Heart right ventricle (tissue), 16 donors: ENCODE data around the gene MISP3. TPM values are rescaled to one million over a fixed set of nuclear protein-coding genes. Genes with fewer than 3 reads are reported as not detected.

ENCODE experiments used
- ATAC-seq, 8 donors: fragments of 200-7000 bp; cut with Tn5 transposase; one replicate each; pipeline ENCODE4 v1.9.1; 2020; ENCODE audit warnings: mild to moderate bottlenecking in 8 of 8, moderate library complexity in 8 of 8, moderate number of reproducible peaks in 1 of 8
- DNase-seq, 2 donors: peaks; one replicate each; pipeline ENCODE4 v3.0.0-alpha.2; 2020
- H3K27ac ChIP-seq, 10 donors: fragments of 200-600 bp; sonication (generic) in 2 of 10; one replicate each; pipeline versions ENCODE4 v1.5.0 to v1.8.0; 2020 to 2022; ENCODE audit warnings: mild to moderate bottlenecking in 3 of 10
- H3K27me3 ChIP-seq, 7 donors: fragments of 200-600 bp; one replicate each; pipeline ENCODE4 v1.8.0; 2021 to 2022; ENCODE audit warnings: mild to moderate bottlenecking in 2 of 7
- H3K36me3 ChIP-seq, 9 donors: fragments of 200-600 bp; sonication (generic) in 1 of 9; one replicate each; pipeline versions ENCODE4 v1.5.0 to v1.8.0; 2020 to 2022; ENCODE audit warnings: mild to moderate bottlenecking in 2 of 9
- H3K4me1 ChIP-seq, 9 donors: fragments of 200-600 bp; sonication (generic) in 1 of 9; one replicate each; pipeline versions ENCODE4 v1.5.0 to v1.8.0; 2020 to 2022; ENCODE audit warnings: mild to moderate bottlenecking in 4 of 9
- H3K4me3 ChIP-seq, 10 donors: fragments of 200-600 bp; sonication (generic) in 2 of 10; one replicate each; pipeline versions ENCODE4 v1.5.0 to v1.8.0; 2020 to 2022; ENCODE audit warnings: mild to moderate bottlenecking in 7 of 10, moderate library complexity in 2 of 10
- H3K9me3 ChIP-seq, 11 donors: fragments of 200-600 bp in 10 of 11; sonication (generic) in 2 of 11; one replicate each; pipeline versions ENCODE4 v1.5.0 to v1.8.0; 2013 to 2022; ENCODE audit warnings: mild to moderate bottlenecking in 2 of 11, control low read depth in 1 of 11, moderate library complexity in 1 of 11
- WGBS, 2 donors: extraction: QIAGEN DNeasy Blood & Tissue Kit; methylation state at CpG; one replicate each; pipeline ENCODE4 v1.1.7; 2013; ENCODE audit warnings: inconsistent platforms in 1 of 2; 5-methylcytosine and 5-hydroxymethylcytosine counted together
- intact Hi-C, 10 donors: fragments of 100-400 bp; cut with DNase I; formaldehyde crosslinking; loops; one replicate each; pipeline versions ENCODE4 v1.11.1 to v1.14.2; 2022
- polyA plus RNA-seq, 2 donors: library from polyadenylated mRNA; stranded (reverse); fragments of 200-250 nt; gene quantifications; one replicate each; pipeline ENCODE4 v1.2.3, GENCODE V29; 2013
- total RNA-seq, 10 donors: library from RNA; stranded (reverse); fragmentation: NEBNext Ultra II Directional in 3 of 10; extraction: Animal tissue kit (Norgen Biotek cat#: 25700) in 3 of 10; gene quantifications; one replicate each; pipeline versions ENCODE4 v1.2.1 to v1.2.4, GENCODE V29; 2021 to 2023
- TF ChIP-seq, protein P1 (sequence below), 9 donors: fragments of 200-600 bp; sonication (generic) in 2 of 9; IDR thresholded peaks; one replicate each; pipeline versions ENCODE4 v1.5.0 to v1.8.0; 2021 to 2022; ENCODE audit warnings: antibody characterized with exemption in 9 of 9, mild to moderate bottlenecking in 5 of 9, moderate library complexity in 1 of 9
- donor health status: Arrhythmogenic right ventricular cardiomyopathy.
- donor health status: ischemic (EF 13 %, LVEDD 7.1; RV severe dilation, severe dysfunction).
- donor health status: healthy with polysubstance abuse.
- donor health status: DM: no; HTN: yes; CAD: no.
- donor health status: DM: no; HTN: no; CAD: no.
- donor health status: ischemic (EF 25% LVEDD 6.9; RV normal size, moderate dysfunction).
- donor health status: ischemic (EF 25% LVEDD 5.7; RV mildly dilated, moderate dysfunction).
- donor health status: healthy.
- donor health status: DM: yes; HTN: yes; CAD: no.
- donor health status: Ischemic cardiomyopathy.
- donor health status: ischemic (EF 35%, LVEDD 5.7; RV mildly dilated, moderate dysfunction).
- donor health status: nonischemic (EF 11% LVEDD 7.7; RV severe dilation, severe dysfunction).
- donor health status: DM: yes; HTN: yes; CAD: no.
- donor health status: PGD.
- donor health status: ischemic (EF 29% LVEDD 5.4; RV normal size, mild dysfunction).
- donor health status: nonischemic (EF 23%, LVEDD 6.1; RV moderate dilation, normal function).

The MISP3 gene
- total and polyA plus RNA-seq, 12 donors, result 3.1 to 12.4 (median 5.9) TPM

DNA sequence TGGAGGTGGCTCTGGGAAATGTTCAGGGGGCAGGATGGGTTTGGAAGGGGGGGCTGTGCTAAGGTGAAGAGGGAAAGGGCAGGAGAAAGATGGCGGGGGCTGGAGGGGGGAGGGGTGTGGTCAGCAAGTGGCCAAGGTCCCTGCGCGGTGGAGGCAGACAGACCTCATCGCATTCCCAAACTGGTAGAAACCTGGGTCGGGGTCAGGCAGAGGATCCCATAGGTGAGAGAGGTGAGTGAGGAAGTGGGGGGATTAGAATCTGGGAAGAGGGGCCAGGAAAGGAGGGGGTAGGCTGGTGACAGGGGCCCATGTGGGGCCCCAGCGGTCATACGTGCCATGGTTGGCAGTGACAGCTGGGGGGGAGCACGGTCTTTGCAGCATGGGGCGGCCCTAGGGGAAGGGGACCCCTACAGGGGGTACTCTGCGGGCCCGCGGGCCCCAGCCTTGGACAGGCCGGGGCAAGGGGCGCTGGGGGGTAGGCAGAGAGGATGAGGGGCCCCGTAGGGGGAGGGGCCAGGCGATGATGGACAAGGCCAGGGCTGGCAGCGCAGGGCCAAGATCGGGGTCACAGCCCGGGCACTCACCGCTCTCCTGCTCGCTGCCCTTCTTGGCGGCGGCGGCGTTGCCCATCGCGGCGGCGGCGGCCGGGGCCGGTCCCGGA lies 44.5 kb downstream of the MISP3 start:
- H3K4me3 ChIP-seq, result peak overlapping the region; percentile 83 to 96 (median 90)
- H3K27ac ChIP-seq, result peak overlapping the region; percentile 78 to 100 (median 94)
- WGBS, 2 donors, result 1% methylated on average over 18 to 33 of the region's 33 CpGs
- TF ChIP-seq, protein P1, sequence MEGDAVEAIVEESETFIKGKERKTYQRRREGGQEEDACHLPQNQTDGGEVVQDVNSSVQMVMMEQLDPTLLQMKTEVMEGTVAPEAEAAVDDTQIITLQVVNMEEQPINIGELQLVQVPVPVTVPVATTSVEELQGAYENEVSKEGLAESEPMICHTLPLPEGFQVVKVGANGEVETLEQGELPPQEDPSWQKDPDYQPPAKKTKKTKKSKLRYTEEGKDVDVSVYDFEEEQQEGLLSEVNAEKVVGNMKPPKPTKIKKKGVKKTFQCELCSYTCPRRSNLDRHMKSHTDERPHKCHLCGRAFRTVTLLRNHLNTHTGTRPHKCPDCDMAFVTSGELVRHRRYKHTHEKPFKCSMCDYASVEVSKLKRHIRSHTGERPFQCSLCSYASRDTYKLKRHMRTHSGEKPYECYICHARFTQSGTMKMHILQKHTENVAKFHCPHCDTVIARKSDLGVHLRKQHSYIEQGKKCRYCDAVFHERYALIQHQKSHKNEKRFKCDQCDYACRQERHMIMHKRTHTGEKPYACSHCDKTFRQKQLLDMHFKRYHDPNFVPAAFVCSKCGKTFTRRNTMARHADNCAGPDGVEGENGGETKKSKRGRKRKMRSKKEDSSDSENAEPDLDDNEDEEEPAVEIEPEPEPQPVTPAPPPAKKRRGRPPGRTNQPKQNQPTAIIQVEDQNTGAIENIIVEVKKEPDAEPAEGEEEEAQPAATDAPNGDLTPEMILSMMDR (IDR thresholded peaks at IDR 0.05), result no peak
- no peaks in the 10 kb centered on the region for H3K27me3 ChIP-seq
- H3K36me3 ChIP-seq, result no peaks in the 10 kb centered on the region
- H3K4me1 ChIP-seq, result peaks cover 44 to 73% (median 68%) of the 10 kb centered on the region in 9 donors
- intact Hi-C loops, result loop anchor here in 8 of 10 donors (2.0 to 5.0 kb wide), 3 partner anchors 26 to 40 kb away; partner anchors contain the start of gene SAMD1 (in 1 of the 8)
- no peaks in the 10 kb centered on the region for H3K9me3 ChIP-seq
- peak in 1 of 8 donors; percentile 10 for ATAC-seq
- peak; percentile 30 to 49 for DNase-seq

DNA sequence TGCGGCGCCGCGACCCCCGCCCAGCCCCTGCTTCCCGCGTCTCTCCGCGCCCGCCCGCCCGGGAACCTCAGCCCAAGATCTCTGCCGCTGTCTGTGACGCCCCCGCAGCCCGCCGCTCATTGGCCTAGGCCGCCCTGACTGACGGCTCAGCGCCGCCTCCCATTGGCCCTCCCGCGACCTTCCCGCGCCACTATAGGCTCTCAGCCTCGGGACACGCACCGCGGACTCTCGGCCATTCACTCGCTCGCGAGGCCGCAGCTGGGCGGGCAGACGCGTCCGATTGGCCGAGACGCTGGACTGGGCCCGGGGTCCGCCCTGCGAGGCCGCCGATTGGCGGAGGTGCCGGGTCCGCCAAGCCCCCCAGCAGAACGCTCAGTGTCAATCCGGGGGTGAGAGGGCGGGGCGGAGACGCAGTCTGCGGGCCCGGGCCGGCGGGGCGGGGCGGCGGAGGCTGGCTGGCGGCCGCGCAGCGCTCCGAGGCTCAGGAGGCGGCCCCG lies 45.1 kb downstream of the MISP3 start, which contains the start of gene PRKACA:
TSS of gene PRKACA (minus strand) at position 95 of the 497 bp plus-strand sequence. CDS start 215 bp downstream, outside the sequence.
- WGBS, 2 donors, result 0% methylated on average over 46 to 67 of the region's 67 CpGs
- H3K27me3 ChIP-seq, result no peaks in the 10 kb centered on the region

DNA sequence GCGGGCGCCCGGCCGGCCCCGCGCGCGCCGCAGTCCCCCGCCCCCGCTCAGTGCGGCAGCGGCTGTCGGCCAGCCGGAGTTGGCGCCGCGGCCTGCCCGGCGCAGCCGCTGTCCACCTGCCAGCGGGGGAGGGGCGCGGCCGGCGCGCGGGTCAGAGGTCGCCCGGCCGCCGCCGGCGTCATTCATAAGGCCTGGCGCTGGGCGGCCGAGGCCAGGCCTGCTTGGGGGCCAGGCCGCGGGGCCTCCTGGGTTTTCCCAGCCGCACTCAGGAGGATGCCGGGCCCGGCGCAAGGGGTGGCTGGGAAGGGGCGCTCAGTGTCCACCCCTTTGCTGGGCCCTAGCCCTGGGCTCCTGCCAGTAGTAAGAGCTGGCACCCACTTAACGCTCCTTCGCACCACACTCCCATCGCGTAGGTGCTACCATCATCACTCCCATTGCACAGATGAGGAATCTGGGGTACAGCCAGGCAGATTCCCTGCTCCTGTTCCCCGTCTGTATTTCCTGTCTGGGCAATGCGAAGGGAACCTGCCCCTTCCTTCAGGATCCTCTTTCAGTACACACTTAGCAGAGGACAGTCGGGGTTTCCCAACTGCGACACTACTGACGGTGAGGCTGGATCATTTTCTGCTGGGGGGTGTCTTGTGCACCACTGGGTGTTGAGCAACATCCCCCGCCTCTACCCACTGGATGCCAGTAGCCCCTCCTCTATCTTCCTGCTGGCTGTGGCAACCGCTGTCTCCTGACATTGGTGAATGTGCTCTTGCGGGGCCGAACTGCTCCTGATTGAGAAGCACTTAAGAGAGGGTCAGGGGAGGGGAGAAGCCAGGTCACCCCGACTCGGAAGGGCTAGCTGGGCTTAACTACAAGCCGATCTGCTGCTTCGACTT lies 45.8 kb downstream of the MISP3 start:
- 1 to 2% methylated on average over 52 to 61 of the region's 61 CpGs for whole genome bisulfite sequencing, 2 donors
- peak overlapping the region; percentile 16 to 95 (median 60) for H3K4me3 ChIP-seq
- H3K9me3 ChIP-seq, result no peaks in the 10 kb centered on the region
- peak overlapping the region; percentile 86 to 100 (median 99) for H3K27ac ChIP-seq
- DNase-seq (peak; percentile 71 to 78), ATAC-seq (peak; percentile 41 to 66 (median 50))
- H3K27me3 ChIP-seq, result no peaks in the 10 kb centered on the region
- intact Hi-C loops, result loop anchor here in 8 of 10 donors (1.0 to 5.0 kb wide), 3 partner anchors 18 to 41 kb away; partner anchors contain the start of gene ASF1B (in 1 of the 8)
- H3K4me1 ChIP-seq, result peaks cover 31 to 59% (median 55%) of the 10 kb centered on the region in 9 donors
- no peaks in the 10 kb centered on the region for H3K36me3 ChIP-seq
- TF ChIP-seq, protein P1 (IDR thresholded peaks at IDR 0.05), result peak in 1 of 9 donors; percentile 6

More for the DNA sequence above, 45.1 kb downstream of the MISP3 start, which contains the start of gene PRKACA:
- ATAC-seq, result peak; percentile 85 to 95 (median 90)
- H3K4me3 ChIP-seq, result peak within 1 kb of the TSS; percentile 83 to 96 (median 90)
- intact Hi-C loops, result loop anchor here in 8 of 10 donors (1.0 to 5.0 kb wide), 4 partner anchors 19 to 40 kb away; partner anchors contain the start of genes ASF1B (in 1 of the 8) and SAMD1 (in 1 of the 8)
- peak within 1 kb of the TSS; percentile 86 to 100 (median 99) for H3K27ac ChIP-seq
- TF ChIP-seq, protein P1 (IDR thresholded peaks at IDR 0.05), result no peak
- DNase-seq, result peak; percentile 98 to 99
- H3K9me3 ChIP-seq, result no peaks in the 10 kb centered on the region
- H3K4me1 ChIP-seq, result peaks cover 38 to 66% (median 62%) of the 10 kb centered on the region in 9 donors
- no peaks in the 10 kb centered on the region for H3K36me3 ChIP-seq
